ENCODE data around the gene DNAJC10.

DNAJC10 gene

DNA sequence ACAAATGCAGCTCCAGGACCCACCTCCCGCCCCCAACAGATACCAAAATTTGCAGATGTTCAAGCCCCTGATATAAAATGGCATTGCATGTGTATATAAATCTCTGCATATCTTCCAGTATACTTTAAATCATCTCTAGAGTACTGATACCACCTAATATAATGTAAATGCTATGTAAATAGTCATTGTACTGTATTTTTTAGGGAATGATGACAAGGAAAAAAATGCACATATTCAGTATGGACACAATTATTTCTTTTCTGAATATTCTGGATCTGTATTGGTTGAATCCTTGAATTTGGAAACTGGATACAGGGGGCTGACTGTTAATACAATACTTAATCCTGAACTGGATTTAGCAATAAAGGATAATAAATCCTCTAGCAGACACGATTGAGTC lies 82.7 kb downstream of the DNAJC10 start:
- no peak for DNase-seq

DNA sequence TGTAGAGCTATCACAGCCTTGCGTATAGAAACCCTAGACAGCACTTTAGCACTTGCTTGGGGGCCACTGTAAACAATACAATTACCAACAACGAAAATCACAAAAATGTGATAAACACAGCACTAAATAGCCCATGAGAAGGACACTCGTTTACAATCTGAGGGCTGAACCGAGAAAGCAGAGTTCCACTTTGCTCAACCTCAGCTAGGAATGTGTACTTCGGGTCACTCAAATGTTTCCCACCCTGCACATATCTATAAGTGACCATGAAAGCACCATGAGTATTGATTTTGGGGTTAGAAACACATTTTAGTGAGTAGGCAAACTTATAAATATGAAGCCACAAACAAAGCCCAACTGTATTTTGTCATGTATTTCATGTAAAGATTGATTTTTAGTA lies 88.1 kb downstream of the DNAJC10 start:
- no peak for DNase-seq

DNA sequence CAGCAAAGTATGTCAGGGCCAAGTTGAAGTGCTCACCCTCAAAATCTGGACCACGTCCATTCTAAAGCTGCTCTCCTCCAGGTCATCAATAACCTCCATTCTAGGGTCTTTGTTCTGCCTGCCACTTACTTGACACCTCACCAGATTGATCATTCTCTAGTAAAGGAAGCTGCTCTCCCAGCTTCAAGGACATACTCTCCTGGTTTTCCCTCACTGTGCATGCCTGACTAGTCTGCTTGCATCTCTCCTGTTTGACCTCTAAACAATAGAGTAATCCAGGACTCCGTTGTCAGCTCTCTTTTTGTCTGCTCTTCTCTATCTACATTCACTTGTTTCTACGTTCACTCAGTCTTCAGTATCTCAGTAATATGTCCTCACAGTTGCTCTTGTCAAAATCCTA lies 91.3 kb downstream of the DNAJC10 start:
- no peak for DNase-seq

DNA sequence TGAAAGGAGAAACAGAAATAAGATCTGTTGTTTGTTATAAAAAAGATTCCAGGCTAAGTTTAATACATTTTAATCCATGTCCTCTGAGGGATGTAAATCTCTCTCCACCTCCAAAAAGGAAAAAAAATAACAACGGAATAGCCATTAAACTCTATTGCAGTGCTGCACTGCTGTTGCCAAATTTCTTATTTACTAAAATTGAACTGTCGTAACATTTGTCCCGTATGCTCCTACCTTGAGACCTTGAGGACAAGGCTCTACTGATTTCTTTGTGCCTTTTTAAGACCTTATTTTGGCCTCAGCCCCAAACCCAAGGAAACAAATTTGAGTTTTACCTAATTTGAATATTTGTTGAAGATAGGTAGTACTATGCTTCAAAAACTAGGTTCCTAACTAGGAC lies 94.0 kb downstream of the DNAJC10 start:
- no peak for DNase-seq

DNA sequence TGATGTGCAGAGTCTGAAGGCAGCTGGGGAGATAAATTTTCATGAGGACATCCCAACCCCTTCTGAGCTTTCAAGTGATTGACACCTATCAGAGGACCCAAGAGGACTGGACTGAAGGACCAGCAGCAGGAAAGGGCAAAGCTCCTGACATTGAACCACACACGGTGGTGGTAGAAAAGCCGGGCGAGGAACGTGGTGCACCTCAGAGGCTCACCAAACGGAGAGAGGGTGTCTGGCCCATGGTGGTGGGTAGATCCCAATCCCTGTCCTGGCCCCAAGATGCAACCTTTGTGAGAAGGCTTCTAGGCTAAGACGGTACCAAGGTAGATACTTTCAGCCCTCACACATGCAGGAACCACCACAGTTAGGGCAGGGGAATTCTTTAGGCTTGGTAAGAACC lies 98.3 kb downstream of the DNAJC10 start:
- DNase-seq, result no peak

DNA sequence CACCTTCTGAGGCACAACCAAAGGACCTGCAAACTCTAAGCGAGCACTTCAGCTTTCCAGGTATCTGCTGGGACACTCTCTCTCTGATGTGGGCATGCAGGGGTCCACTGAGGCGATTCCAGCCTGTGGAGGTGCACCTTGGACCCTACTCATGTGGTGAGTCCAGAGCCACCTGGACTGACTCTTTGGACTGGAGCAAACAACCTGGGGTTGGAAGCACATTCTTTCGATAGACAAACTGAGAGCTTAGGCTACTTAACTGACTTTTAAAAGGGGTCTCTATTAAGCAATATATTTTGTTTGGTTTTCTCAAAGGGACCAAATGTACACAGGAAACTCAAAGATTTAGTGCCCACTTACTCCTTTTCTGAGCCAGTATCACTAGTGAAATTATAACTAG lies 98.7 kb downstream of the DNAJC10 start:
- DNase-seq, result no peak

DNA sequence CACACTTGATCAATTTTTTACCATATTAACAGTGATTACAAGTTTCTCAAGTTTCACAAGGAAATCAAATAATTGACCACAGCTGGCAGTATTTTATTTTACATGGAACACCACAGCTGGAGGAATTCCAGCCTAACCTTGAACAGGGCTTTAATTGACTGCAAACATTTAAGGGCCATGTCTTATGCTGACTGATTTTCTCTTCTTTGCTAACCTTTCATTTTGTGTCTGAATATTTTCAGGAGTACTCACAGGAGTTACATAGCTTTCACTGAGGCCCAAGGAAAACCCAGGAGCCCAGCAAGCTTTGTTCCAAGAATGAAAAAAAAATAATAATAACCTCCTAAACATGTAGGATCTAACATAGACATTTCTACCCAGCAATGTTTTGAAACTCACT lies 100.8 kb downstream of the DNAJC10 start:
- DNase-seq, result no peak

DNA sequence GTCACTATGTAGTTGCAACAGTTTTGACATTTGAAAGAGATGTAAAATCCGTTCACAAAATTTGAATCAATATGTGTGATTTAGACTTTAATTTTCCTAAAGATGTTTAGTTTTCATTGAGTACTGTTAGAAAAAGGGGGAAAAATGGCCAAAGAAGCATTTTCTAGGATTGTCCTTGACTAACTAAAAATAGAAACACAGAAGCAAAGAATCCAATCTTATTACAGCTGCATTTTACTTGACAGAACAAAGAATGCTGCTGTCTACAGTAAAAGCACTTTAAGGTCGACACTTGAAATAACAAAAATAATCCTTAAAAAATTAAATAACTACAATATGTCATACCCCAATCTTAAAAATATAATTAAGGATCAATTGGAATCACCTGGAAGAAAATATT lies 101.5 kb downstream of the DNAJC10 start:
- DNase-seq, result no peak

DNA sequence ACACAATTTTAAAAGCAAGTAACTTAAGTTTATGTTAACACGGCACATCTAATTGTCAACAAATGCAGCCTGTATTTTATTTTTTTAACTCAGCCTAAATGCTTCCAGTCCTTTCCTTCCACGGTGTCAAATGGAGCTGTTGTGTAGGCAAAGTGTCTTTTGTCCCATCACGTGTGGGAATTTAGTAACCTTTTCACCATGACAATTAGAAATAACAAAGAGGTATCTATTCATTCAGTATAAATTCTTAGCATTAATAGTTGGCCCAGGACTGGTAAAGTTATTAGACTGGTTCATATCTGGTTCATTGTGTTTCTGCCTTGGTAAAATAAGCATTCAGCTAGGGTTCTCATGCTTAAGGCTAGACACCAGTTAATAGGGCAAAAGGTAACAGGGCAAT lies 102.4 kb downstream of the DNAJC10 start:
- DNase-seq, result no peak

DNA sequence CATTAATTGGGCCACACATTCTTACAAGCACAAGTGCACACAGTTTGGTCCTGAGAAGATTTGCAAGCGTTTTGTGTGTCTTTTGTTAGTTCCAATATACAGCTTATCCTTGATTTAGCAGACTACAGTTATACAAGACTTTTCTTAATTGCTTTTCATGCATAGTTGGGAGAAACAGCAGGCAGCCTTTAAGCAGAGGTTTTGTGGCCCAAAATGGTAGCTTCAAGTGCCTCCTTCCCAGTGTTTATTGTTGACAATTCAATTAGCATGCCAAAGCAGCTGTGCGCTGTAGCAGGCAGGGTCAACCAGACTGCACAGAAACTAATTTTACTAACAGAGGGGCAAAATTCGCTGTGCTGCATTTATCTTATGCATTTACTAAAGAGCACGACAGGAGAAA lies 102.9 kb downstream of the DNAJC10 start:
- no peak for DNase-seq

DNA sequence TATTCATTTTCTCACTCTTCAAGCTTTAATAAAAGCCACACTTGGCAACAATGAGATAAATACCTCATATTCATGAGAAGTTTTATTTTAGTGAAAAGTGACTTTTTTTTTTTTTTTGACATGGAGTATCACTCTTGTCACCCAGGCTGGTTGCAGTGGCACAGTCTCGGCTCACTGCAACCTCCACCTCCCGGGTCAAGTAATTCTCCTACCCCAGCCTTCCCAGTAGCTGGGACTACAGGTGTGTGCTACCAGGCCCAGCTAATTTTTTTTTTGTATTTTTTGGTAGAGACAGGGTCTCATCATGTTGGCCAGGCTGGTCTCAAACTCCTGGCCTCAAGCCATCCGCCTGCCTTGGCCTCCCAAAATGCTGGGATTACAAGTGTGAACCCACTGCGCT lies 103.4 kb downstream of the DNAJC10 start:
- no peak for DNase-seq

DNA sequence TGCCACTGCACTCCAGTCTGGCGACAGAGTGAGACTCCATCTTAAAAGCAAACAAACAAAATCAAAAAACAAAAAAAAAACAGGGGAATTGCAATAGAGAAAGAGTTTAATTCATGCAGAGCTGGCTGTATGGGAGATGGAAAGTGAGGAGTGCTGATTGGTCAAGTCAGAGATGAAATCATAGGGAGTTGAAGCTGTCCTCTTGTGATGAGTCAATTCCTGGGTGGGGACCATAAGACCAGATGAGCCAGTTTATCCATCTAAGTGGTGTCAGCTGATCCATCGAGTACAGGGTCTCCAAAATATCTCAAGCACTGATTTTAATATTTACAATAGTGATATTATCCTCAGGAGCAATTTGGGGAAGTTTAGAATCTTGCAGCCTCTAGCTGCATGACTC lies 105.1 kb downstream of the DNAJC10 start:
- no peak for DNase-seq

DNA sequence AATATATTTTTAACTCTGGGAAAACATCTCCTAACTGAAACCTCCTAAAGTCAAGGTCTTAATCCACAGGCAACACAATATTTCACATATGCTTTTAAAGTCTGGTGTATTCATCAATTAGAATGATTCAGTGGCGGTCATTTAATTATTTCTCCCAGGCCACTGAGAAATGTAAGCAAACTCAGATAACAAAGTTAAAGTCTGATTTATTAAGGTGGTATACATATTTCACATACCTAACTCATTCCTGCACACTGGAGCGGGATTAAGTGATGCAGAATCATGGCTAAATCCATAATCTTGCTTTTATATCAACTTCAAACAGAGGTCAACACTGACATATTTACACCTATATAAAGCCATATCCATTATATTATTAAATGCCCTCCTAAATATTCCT lies 106.7 kb downstream of the DNAJC10 start:
- no peak for DNase-seq

DNA sequence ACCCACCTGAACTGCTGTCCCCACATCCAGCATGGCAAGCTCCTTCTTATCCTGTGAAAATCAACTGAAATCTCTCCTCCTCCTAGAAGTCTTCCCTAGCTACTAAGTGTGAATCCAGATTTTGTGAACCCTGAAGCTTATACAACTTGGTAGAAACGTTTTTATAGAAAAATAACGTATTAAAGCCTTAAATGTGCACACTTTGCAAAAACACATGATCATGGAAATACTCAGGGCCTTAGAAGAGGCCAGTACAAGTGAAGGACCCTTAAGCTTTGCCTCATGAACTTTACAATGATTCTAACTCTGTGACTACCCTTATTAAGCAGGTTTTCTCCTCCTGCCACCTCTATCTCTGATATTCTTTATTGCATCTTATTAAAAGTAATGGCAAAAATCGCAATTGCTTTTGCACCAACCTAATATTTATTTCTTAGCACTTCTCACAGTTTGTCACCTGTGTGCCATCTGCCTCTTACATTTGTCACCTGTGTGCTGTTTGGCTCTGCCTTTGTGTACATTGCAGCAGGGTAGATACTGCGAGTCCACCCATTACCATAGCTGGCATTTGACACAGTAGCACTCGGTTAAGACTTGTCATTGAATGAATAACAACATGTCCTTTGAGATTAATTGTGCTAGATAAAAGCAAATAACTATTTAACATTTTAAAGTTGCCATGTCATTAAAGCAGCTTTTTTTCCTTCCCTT lies 108.2 kb downstream of the DNAJC10 start:
- DNase-seq, result no peak

DNA sequence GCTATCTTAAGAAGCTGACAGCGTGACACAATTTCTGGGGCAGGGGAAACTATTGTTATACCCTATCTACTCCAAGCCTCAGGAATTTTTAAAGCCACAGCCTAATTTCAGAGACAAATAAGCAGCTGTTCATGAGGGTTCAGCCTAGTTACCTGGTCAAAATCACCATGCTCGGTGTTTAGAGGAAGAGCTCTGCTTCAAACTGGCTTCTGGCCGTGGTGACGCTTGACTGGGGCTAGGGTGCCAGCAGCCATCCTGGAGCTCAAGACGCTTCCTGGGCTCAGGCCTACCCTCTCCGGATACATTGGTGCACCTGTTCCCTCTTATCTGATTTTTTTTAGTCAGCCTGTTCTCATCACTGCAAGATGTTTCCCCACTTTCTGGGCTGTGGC lies 108.7 kb downstream of the DNAJC10 start:
- DNase-seq, result no peak

DNA sequence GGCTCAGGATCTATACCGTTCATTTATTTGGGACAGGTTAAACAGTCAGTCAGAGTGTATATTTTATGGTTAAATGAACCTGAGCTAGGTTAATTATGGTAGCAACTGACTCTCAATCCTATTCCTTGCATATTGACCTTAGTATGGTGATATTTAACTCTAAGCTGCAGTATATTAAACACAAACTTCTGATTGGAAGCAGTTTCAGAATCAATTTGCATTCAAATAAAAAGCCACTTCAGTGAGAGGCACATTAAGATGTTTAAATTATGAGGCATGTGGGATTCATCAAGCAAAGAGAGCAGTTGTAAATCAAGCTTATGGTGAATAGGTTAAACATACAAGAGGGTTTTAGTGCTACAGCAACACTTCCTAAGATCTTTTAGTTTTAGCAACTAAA lies 110.0 kb downstream of the DNAJC10 start:
- no peak for DNase-seq

DNA sequence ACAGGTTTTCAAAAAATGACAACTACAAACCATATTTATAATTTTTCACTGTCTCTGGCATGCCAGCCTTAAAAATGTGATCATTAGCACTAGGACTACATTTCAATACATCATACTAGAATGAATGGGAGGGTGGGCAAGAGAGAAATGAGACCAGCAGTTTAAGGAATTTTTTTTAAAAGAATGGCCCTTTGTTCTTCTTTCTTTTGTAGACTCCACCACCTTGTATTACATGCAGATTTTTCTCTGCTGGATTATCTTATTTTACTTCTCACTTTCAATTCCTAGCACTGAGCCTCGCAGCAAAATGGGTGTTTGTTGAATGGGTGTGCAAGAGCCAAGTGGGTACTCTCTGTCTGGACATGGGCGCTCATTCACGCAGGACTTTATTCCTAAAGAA lies 110.4 kb downstream of the DNAJC10 start:
- no peak for DNase-seq

DNA sequence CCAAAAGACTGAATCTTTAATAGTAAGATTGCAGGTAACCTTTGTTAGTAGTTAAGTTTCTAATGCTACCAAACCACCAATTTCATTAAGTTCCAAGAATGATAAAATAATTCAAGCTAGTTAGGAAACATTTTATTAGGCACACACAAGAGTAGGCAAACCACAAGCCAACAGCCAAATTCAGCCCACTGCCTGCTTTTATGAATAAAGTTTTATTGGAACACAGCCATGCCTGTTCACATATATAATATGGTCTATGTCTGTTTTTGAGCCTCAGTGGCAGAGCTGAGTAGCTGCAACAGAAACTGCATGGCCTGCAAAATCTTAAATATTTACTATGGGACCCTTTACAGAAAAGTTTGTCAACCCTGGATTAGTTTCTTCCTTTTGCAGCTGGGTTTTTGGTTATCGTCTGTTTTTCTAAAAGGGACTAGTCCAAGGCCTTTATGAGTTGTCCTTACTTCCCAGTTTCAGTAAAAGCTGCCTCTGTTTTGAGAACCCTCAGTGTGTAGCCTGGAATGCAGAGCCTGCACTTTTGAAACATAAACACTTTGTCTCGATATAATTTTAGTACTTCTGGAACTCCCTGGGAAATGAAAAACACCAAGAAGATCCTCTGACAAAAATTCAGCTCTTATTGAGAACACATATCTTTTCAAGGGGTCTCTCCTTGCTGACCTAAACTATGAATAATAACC lies 111.3 kb downstream of the DNAJC10 start:
- no peak for DNase-seq

DNA sequence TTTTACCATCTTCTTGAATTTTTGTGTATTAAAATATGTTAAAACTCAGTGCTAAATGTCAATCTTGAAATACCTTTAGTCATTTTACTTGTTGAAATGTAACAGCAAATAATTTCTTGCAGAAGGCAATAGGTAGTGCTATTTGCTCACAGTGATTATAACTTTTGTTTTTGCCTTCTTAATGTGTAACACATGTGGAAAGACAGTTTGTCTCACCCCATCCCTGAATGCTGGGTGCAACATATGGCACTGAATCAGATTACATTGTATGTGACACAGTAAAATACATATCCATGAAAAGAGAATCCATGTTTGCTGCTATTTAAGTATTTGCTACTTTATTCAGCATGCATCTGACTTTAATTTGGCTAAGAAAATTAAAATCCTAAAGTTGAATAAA lies 115.0 kb downstream of the DNAJC10 start:
- DNase-seq, result no peak

DNA sequence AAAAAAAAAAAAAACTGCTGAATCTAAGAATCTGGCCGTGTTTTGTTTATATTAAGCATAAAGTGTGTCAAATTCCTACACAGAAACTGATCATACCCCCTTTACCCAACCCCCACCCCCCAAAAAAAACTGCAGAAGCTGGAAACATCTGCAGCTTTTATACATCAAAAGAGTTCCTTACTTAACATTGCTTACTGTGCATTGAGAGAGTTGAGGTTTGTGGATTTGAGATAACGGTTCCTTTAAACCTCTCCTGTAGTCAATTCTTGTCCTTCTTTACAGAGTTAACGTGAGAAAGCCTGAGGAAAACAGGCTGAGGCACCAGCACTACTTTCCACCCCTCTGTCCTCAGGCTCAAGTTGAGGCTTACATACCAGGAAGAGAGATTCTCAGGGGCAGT lies 115.9 kb downstream of the DNAJC10 start:
- no peak for DNase-seq

DNA sequence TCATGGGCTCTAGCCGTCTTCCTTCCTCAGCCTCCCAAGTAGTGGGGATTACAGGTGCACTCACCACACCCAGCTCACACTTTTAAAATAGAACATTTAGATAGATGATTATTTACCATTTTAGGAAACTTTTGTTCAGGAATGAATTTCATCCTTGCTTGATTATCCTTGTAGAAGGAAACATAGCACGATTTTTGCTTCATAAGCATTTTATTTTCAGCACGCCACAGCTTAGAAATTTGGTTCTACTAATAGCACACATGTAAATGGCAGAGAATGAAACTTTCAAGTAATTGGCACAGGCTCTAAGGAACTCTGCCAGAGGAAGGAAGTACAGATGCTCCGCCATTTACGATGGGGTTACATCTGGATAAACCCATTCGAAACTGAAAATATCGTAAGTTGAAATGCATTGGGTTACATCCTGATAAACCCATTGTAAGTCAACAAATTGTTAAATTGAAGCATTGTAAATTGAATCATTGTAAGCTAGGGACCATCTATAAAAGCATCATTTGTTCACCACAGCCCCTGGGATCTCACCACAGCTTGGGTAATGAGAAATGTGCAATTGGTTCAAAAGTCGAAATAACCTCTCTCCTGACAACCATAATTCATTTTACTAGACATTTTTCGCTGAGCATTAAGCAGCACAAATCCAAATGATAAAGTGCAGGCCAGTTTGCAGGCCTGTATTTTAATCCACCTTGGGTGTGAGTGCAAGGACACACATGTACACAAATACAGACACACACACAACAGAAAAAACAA lies 117.2 kb downstream of the DNAJC10 start:
- DNase-seq, result no peak

DNA sequence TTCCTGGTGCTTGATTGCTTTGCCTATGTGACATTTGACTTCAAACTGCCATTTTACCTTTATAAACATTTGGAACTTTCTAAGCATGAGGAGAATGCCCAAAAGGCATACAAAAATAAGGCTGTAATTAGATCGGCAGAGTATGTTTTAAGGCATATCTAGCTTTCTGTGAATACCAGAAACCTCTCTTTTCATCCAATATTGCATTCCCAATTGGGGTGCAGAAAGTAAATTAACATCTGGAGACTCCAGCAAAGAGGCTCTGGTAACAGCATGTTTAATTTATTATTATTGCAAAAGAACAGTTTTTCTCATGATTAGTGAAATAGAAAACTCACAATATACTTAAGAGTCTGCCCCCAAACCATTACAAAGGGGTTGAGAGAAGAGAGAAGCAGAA lies 118.2 kb downstream of the DNAJC10 start:
- DNase-seq, result no peak

DNA sequence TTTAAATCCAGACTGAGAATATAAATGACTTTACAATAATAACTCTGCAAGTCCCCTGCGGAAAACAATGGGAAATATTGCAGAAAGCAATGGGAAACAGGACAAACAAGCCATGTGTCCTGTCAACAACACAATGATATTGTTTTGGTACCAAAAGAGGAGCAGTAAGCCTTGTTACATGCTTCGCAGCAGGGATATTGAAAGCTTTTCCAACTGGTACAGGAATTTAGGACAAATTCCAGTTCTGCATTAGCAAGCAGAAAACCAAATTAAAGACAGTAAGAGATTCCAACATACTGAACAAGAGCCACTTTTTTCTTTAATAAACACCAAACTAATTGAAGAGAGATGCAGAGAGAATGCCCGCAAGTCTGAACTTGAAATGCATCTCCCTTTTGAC lies 120.4 kb downstream of the DNAJC10 start:
- DNase-seq, result no peak

All from activated CD4-positive, CD25-positive, alpha-beta regulatory T cell treated with anti-CD3 and anti-CD28 coated beads, Interleukin-2, amount 50 U/mL, for 72 hours (primary cell).